ENCODE data around the gene WWOX. TPM values are rescaled to one million over a fixed set of nuclear protein-coding genes. Genes with fewer than 3 reads are reported as not detected.

Gene WWOX
- total and polyA plus RNA-seq, 2 of the 13 experiments (the other 11 are each of a cell fraction or from before 2014, with no cell fraction given): 9.1 to 37.4 TPM

DNA sequence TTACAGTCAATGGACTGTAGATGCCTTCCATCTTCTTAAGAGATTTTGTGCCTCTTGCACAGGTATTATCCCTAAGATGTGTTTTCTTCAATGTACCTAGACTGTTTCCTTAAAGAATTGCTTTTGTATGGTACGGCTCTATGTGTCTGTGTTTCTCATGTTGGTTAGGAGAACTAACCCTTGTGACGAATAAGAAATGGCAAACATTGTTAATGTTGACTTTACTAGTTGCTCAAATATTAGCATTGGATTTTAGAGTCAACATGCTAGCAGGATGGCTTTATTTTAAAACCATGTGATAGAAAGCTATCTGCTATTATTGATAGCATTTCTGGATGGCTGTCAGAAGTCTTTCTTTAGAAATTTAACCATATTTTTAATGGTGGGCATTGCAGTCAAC is 34.5 kb downstream of the WWOX start (continued):
- TF ChIP-seq ZNF136 (CRISPR knock-in tag; IDR thresholded peaks at IDR 0.05; ENCODE audit: low read depth): no peak
- peak; percentile 84; the same call in 1 of the 2 replicates for TF ChIP-seq RXRB (CRISPR knock-in tag; IDR thresholded peaks at IDR 0.05; ENCODE audit: borderline replicate concordance)
- TF ChIP-seq ZNF547 (CRISPR knock-in tag; IDR thresholded peaks at IDR 0.05): no peak
- no peak for TF ChIP-seq AHR (CRISPR knock-in tag; IDR thresholded peaks at IDR 0.05)
- no peak for TF ChIP-seq RFX5 (IDR thresholded peaks at IDR 0.05; ENCODE audit: low read depth, low read length)
- TF ChIP-seq ZNF446 (CRISPR knock-in tag; IDR thresholded peaks at IDR 0.05): no peak
- TF ChIP-seq, protein P1, sequence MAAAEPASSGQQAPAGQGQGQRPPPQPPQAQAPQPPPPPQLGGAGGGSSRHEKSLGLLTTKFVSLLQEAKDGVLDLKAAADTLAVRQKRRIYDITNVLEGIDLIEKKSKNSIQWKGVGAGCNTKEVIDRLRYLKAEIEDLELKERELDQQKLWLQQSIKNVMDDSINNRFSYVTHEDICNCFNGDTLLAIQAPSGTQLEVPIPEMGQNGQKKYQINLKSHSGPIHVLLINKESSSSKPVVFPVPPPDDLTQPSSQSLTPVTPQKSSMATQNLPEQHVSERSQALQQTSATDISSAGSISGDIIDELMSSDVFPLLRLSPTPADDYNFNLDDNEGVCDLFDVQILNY (CRISPR knock-in tag; conservative IDR thresholded peaks at IDR 0.05): no peak
- no peak for TF ChIP-seq ZNF570 (CRISPR knock-in tag; IDR thresholded peaks at IDR 0.05; ENCODE audit: borderline replicate concordance)
- no peak for TF ChIP-seq ZFX (CRISPR knock-in tag; IDR thresholded peaks at IDR 0.05; ENCODE audit: low read depth)
- TF ChIP-seq, protein P2, sequence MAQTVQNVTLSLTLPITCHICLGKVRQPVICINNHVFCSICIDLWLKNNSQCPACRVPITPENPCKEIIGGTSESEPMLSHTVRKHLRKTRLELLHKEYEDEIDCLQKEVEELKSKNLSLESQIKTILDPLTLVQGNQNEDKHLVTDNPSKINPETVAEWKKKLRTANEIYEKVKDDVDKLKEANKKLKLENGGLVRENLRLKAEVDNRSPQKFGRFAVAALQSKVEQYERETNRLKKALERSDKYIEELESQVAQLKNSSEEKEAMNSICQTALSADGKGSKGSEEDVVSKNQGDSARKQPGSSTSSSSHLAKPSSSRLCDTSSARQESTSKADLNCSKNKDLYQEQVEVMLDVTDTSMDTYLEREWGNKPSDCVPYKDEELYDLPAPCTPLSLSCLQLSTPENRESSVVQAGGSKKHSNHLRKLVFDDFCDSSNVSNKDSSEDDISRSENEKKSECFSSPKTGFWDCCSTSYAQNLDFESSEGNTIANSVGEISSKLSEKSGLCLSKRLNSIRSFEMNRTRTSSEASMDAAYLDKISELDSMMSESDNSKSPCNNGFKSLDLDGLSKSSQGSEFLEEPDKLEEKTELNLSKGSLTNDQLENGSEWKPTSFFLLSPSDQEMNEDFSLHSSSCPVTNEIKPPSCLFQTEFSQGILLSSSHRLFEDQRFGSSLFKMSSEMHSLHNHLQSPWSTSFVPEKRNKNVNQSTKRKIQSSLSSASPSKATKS (CRISPR knock-in tag; IDR thresholded peaks at IDR 0.05): no peak
- TF ChIP-seq ELF3 (CRISPR knock-in tag; IDR thresholded peaks at IDR 0.05): peak; percentile 36; the same call in 1 of the 2 replicates
- TF ChIP-seq NFE2L2 (IDR thresholded peaks at IDR 0.05; ENCODE audit: low read length): no peak
- TF ChIP-seq TBX3 (IDR thresholded peaks at IDR 0.05; ENCODE audit: borderline replicate concordance): peak; percentile 92
- TF ChIP-seq, protein P3, sequence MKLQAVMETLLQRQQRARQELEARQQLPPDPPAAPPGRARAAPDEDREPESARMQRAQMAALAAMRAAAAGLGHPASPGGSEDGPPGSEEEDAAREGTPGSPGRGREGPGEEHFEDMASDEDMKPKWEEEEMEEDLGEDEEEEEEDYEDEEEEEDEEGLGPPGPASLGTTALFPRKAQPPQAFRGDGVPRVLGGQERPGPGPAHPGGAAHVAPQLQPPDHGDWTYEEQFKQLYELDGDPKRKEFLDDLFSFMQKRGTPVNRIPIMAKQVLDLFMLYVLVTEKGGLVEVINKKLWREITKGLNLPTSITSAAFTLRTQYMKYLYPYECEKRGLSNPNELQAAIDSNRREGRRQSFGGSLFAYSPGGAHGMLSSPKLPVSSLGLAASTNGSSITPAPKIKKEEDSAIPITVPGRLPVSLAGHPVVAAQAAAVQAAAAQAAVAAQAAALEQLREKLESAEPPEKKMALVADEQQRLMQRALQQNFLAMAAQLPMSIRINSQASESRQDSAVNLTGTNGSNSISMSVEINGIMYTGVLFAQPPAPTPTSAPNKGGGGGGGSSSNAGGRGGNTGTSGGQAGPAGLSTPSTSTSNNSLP (IDR thresholded peaks at IDR 0.05; ENCODE audit: low read depth, low read length): peak; percentile 97
- TF ChIP-seq, protein P4, sequence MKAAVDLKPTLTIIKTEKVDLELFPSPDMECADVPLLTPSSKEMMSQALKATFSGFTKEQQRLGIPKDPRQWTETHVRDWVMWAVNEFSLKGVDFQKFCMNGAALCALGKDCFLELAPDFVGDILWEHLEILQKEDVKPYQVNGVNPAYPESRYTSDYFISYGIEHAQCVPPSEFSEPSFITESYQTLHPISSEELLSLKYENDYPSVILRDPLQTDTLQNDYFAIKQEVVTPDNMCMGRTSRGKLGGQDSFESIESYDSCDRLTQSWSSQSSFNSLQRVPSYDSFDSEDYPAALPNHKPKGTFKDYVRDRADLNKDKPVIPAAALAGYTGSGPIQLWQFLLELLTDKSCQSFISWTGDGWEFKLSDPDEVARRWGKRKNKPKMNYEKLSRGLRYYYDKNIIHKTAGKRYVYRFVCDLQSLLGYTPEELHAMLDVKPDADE (CRISPR knock-in tag; IDR thresholded peaks at IDR 0.05): no peak
- TF ChIP-seq, protein P5, sequence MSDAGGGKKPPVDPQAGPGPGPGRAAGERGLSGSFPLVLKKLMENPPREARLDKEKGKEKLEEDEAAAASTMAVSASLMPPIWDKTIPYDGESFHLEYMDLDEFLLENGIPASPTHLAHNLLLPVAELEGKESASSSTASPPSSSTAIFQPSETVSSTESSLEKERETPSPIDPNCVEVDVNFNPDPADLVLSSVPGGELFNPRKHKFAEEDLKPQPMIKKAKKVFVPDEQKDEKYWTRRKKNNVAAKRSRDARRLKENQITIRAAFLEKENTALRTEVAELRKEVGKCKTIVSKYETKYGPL (CRISPR knock-in tag; IDR thresholded peaks at IDR 0.05): no peak
- TF ChIP-seq CEBPB (IDR thresholded peaks at IDR 0.05; ENCODE audit: borderline replicate concordance, low read depth, low read length): no peak
- peak; percentile 73 for TF ChIP-seq CREM (IDR thresholded peaks at IDR 0.05)
- no peak for TF ChIP-seq CREM (CRISPR knock-in tag; IDR thresholded peaks at IDR 0.05)
